Heart right ventricle (tissue), 16 donors: Measurements from ENCODE around the gene FBXO24. TPM values are rescaled to one million over a fixed set of nuclear protein-coding genes. Genes with fewer than 3 reads are reported as not detected.

Experiments
- ATAC-seq, 8 donors: fragments of 200-7000 bp; cut with Tn5 transposase; one replicate each; pipeline ENCODE4 v1.9.1; 2020; ENCODE audit warnings: mild to moderate bottlenecking in 8 of 8, moderate library complexity in 8 of 8, moderate number of reproducible peaks in 1 of 8
- DNase-seq, 2 donors: peaks; one replicate each; pipeline ENCODE4 v3.0.0-alpha.2; 2020
- H3K27ac ChIP-seq, 10 donors: fragments of 200-600 bp; sonication (generic) in 2 of 10; one replicate each; pipeline versions ENCODE4 v1.5.0 to v1.8.0; 2020 to 2022; ENCODE audit warnings: mild to moderate bottlenecking in 3 of 10
- H3K27me3 ChIP-seq, 7 donors: fragments of 200-600 bp; one replicate each; pipeline ENCODE4 v1.8.0; 2021 to 2022; ENCODE audit warnings: mild to moderate bottlenecking in 2 of 7
- H3K36me3 ChIP-seq, 9 donors: fragments of 200-600 bp; sonication (generic) in 1 of 9; one replicate each; pipeline versions ENCODE4 v1.5.0 to v1.8.0; 2020 to 2022; ENCODE audit warnings: mild to moderate bottlenecking in 2 of 9
- H3K4me1 ChIP-seq, 9 donors: fragments of 200-600 bp; sonication (generic) in 1 of 9; one replicate each; pipeline versions ENCODE4 v1.5.0 to v1.8.0; 2020 to 2022; ENCODE audit warnings: mild to moderate bottlenecking in 4 of 9
- H3K4me3 ChIP-seq, 10 donors: fragments of 200-600 bp; sonication (generic) in 2 of 10; one replicate each; pipeline versions ENCODE4 v1.5.0 to v1.8.0; 2020 to 2022; ENCODE audit warnings: mild to moderate bottlenecking in 7 of 10, moderate library complexity in 2 of 10
- H3K9me3 ChIP-seq, 11 donors: fragments of 200-600 bp in 10 of 11; sonication (generic) in 2 of 11; one replicate each; pipeline versions ENCODE4 v1.5.0 to v1.8.0; 2013 to 2022; ENCODE audit warnings: mild to moderate bottlenecking in 2 of 11, control low read depth in 1 of 11, moderate library complexity in 1 of 11
- WGBS, 2 donors: extraction: QIAGEN DNeasy Blood & Tissue Kit; methylation state at CpG; one replicate each; pipeline ENCODE4 v1.1.7; 2013; ENCODE audit warnings: inconsistent platforms in 1 of 2; 5-methylcytosine and 5-hydroxymethylcytosine counted together
- intact Hi-C, 10 donors: fragments of 100-400 bp; cut with DNase I; formaldehyde crosslinking; loops; one replicate each; pipeline versions ENCODE4 v1.11.1 to v1.14.2; 2022
- polyA plus RNA-seq, 2 donors: library from polyadenylated mRNA; stranded (reverse); fragments of 200-250 nt; gene quantifications; one replicate each; pipeline ENCODE4 v1.2.3, GENCODE V29; 2013
- total RNA-seq, 10 donors: library from RNA; stranded (reverse); fragmentation: NEBNext Ultra II Directional in 3 of 10; extraction: Animal tissue kit (Norgen Biotek cat#: 25700) in 3 of 10; gene quantifications; one replicate each; pipeline versions ENCODE4 v1.2.1 to v1.2.4, GENCODE V29; 2021 to 2023
- TF ChIP-seq, protein P1 (sequence below), 9 donors: fragments of 200-600 bp; sonication (generic) in 2 of 9; IDR thresholded peaks; one replicate each; pipeline versions ENCODE4 v1.5.0 to v1.8.0; 2021 to 2022; ENCODE audit warnings: antibody characterized with exemption in 9 of 9, mild to moderate bottlenecking in 5 of 9, moderate library complexity in 1 of 9
- donor health status: Arrhythmogenic right ventricular cardiomyopathy.
- donor health status: ischemic (EF 13 %, LVEDD 7.1; RV severe dilation, severe dysfunction).
- donor health status: healthy with polysubstance abuse.
- donor health status: DM: no; HTN: yes; CAD: no.
- donor health status: DM: no; HTN: no; CAD: no.
- donor health status: ischemic (EF 25% LVEDD 6.9; RV normal size, moderate dysfunction).
- donor health status: ischemic (EF 25% LVEDD 5.7; RV mildly dilated, moderate dysfunction).
- donor health status: healthy.
- donor health status: DM: yes; HTN: yes; CAD: no.
- donor health status: Ischemic cardiomyopathy.
- donor health status: ischemic (EF 35%, LVEDD 5.7; RV mildly dilated, moderate dysfunction).
- donor health status: nonischemic (EF 11% LVEDD 7.7; RV severe dilation, severe dysfunction).
- donor health status: DM: yes; HTN: yes; CAD: no.
- donor health status: PGD.
- donor health status: ischemic (EF 29% LVEDD 5.4; RV normal size, mild dysfunction).
- donor health status: nonischemic (EF 23%, LVEDD 6.1; RV moderate dilation, normal function).

The FBXO24 gene
- total and polyA plus RNA-seq, 12 donors = 0.15 to 0.73 (median 0.40) TPM; not detected in 2

DNA sequence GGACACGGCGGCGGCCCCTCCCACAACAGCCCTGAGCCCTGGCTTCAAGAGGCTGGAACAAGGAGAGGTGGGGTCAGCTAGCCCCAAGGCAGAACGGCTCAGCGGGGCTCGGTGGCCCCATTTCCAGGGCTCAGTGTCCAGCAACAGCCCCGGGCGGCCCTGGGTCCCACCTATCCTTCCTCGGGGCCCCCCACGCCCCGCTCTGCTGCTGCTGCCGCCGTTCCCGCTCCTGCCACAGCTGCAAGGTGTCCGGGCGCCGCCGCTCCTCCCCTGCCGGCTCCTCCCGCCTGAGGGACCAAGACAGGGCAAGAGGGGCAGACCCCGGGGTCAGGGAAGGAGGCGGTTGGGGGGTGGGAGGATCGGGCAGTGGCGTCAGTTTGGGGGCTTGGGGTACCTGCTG, 9.0 kb upstream of the FBXO24 start:
- intact Hi-C loops = no loop called here
- DNase-seq (no peak), ATAC-seq (no peak)
- WGBS, 2 donors = 93% methylated on average over 24 of the region's 24 CpGs
- TF ChIP-seq, protein P1, sequence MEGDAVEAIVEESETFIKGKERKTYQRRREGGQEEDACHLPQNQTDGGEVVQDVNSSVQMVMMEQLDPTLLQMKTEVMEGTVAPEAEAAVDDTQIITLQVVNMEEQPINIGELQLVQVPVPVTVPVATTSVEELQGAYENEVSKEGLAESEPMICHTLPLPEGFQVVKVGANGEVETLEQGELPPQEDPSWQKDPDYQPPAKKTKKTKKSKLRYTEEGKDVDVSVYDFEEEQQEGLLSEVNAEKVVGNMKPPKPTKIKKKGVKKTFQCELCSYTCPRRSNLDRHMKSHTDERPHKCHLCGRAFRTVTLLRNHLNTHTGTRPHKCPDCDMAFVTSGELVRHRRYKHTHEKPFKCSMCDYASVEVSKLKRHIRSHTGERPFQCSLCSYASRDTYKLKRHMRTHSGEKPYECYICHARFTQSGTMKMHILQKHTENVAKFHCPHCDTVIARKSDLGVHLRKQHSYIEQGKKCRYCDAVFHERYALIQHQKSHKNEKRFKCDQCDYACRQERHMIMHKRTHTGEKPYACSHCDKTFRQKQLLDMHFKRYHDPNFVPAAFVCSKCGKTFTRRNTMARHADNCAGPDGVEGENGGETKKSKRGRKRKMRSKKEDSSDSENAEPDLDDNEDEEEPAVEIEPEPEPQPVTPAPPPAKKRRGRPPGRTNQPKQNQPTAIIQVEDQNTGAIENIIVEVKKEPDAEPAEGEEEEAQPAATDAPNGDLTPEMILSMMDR (IDR thresholded peaks at IDR 0.05) = no peak
- H3K4me3 ChIP-seq = no peak overlapping the region
- no peaks in the 10 kb centered on the region for H3K27me3 ChIP-seq
- no peak overlapping the region for H3K27ac ChIP-seq
- peaks cover 0 to 3% (median under 1%) of the 10 kb centered on the region in 9 donors for H3K4me1 ChIP-seq
- peaks cover 4 to 93% (median 77%) of the 10 kb centered on the region in 9 donors for H3K36me3 ChIP-seq
- no peaks in the 10 kb centered on the region for H3K9me3 ChIP-seq

DNA sequence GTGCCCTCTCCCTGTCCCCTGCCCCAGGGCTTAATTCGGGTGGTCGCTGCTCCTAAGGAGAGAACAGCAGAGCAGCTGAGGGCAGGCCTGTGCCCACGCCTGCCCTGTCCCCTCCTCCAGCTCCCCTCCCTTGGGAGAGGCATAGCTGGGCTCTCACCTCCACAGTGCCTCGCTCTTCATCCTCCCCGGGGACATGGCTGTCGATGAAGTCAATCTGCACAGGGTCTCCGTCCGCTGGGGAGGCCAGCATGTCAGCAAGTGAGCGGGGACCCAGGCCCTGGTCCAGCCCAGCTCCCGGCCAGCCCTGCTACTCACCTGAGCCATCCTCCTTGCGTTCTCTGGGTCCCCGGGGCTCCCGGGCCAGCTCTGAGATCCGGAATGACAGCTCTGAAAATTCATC, 8.6 kb upstream of the FBXO24 start:
- Histone ChIP-seq H3K27me3 (no peaks in the 10 kb centered on the region), H3K36me3 (peaks cover 4 to 95% (median 81%) of the 10 kb centered on the region in 9 donors), H3K4me1 (peaks cover 0 to 7% (median 4%) of the 10 kb centered on the region in 9 donors), H3K9me3 (no peaks in the 10 kb centered on the region), H3K4me3 (no peak overlapping the region), H3K27ac (no peak overlapping the region)
- ATAC-seq = no peak
- TF ChIP-seq, protein P1 (IDR thresholded peaks at IDR 0.05) = no peak
- DNase-seq = no peak
- whole genome bisulfite sequencing, 2 donors = 91 to 93% methylated on average over 14 of the region's 14 CpGs
- intact Hi-C loops = no loop called here

DNA sequence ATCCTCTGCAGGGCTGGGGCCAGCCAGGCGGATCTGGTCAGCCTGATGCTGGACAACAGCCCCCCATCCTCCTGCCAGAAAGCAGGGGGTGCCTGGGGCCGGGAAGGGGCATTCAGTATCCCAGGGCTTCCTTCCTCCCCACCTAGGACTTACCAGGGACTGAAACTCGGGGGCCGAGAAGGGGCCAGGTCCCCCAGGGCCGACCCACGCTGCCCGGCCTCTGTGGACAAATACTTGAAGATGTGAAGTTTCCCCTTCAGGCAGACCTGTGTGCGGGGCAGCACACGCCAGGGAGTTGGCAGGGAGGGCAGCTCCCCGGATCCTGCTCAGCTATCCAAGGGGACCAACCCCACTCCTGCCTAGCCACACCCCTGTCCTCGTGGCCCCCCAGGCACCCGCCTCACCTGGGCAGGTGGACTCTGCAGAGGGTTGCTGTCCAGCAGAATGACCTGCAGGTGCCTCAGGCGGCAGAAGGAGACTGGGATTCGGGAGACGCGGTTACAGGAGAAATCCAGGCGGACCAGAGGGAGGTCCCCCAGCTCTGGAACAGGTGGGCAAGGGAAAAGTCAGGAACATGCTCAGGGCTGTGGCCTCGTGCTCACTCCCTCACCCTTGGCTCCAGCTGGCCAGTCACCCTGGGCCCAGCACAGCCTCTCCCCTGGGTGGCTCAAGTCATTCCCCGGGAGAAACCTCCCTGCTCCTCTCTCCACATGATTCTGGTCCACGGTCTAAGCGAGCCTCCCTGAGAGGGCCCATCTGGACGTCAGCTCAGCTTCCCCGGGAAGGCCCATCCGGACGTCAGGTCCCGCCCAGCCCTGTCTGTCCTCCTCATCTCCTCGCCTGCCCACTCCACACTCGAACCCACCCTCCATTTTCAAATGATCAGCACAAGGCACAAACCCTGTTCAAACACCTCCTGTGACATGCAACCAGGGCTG, 7.6 kb upstream of the FBXO24 start:
- no peaks in the 10 kb centered on the region for H3K9me3 ChIP-seq
- H3K27ac ChIP-seq = no peak overlapping the region
- H3K4me3 ChIP-seq = no peak overlapping the region
- ATAC-seq = no peak
- intact Hi-C loops = no loop called here
- H3K36me3 ChIP-seq = peaks cover 4 to 94% (median 82%) of the 10 kb centered on the region in 9 donors
- WGBS, 2 donors = 92 to 94% methylated on average over 28 of the region's 28 CpGs
- H3K4me1 ChIP-seq = peaks cover 5 to 18% (median 14%) of the 10 kb centered on the region in 9 donors
- TF ChIP-seq, protein P1 (IDR thresholded peaks at IDR 0.05) = no peak
- no peak for DNase-seq
- no peaks in the 10 kb centered on the region for H3K27me3 ChIP-seq

DNA sequence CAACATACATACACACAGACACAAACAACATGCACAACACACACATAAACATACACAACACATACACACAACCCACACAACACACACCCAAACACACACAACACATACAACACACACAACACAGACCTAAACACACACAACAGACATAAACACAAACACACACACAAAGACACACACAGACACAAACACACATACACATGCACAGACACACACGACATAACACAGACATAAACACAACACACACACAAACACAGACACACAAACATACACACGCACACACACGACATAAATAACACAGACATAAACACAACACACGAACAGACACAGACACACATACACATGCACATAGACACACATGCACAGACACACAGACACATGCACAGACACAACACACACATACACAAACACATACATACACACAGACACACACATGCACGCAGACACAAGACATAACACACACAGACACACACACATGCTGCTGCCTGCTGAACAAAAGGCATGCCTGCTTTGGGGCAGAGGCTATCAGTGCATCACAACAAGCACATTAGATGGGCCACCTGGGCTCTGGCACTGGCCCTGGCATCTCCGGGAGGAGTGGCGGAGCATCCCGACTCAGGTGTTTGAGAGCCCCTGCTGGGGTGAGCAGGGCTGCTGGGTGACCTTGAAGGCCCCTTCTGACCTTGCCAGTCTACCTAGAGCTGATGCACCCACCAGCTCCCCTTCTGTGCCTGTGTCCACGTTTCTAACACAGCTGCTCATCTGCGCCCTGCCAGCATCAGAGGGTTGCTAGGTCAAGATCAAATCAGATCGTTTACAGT, 5.5 kb upstream of the FBXO24 start:
- Histone ChIP-seq H3K36me3 (peaks cover 4 to 74% (median 65%) of the 10 kb centered on the region in 9 donors), H3K4me3 (no peak overlapping the region), H3K4me1 (peaks cover 5 to 37% (median 32%) of the 10 kb centered on the region in 9 donors), H3K9me3 (no peaks in the 10 kb centered on the region), H3K27me3 (no peaks in the 10 kb centered on the region), H3K27ac (no peak overlapping the region)
- TF ChIP-seq, protein P1 (IDR thresholded peaks at IDR 0.05) = no peak
- intact Hi-C loops = loop anchor here in 2 of 10 donors (5.0 kb wide), 1 partner anchor 107 kb away; no protein-coding TSS in a partner anchor
- no peak for DNase-seq
- WGBS, 2 donors = 87 to 88% methylated on average over 11 of the region's 11 CpGs
- ATAC-seq = no peak
